HG03442 (cell line): ENCODE data around the gene CDIPT.
A peak's percentile ranks its signal among the peaks of the same experiment; 100 is the strongest.
"Not testable (repeated sequence)": the region's sequence is repeated elsewhere in the genome, so short reads cannot be mapped to it uniquely, and the experiment has no call there.

Source experiments
- ATAC-seq: cut with Tn5 transposase; IDR thresholded peaks from one replicate; pipeline ENCODE4 v1.9.1; 2021; ENCODE audit warnings: mild to moderate bottlenecking, moderate library complexity; ENCODE audit not compliant: unreplicated experiment

Gene CDIPT

DNA sequence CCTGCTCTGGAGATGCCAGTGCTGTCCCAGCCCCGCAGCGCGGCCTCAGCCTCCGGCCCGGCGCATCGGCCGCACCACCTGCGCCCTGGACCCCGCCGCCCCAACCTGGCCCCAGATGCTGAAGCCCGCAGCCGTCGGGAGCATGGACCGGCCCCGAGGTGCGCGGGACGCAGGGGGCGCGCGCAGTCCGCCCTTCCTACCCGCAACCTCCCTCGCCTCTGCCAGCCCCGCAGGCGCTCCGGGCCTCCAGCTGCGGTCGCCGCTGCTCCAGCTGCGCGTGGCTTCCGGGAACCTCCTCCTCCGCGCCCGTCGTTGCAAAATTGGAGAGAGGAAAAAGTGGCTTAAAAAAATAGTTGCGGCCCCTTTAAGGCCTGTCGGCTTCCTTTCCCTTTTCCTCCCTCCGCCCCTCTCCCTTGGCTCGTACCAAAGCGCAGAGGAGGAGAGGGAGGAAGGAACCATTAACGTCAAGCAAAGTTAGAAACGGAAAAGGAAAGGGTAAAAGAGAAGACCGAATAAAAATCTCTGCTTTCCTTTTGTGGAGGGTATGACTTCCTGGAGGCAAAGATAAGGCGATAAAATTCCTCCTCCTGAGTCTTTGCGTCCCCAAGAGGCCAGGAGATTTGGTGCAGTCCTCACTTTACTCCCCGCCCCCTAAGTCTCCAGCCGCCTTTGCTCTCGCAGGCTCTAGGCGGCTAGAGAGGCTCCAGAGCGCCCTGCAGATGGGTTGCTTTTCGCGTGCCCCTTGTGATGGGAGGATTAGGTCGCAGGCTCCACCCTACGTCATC is at the start of gene CDIPT:
TSS of gene CDIPT (minus strand) at position 343 of the 785 bp plus-strand sequence. CDS start 369 bp downstream, outside the sequence.
- peak; percentile 86 for ATAC-seq

DNA sequence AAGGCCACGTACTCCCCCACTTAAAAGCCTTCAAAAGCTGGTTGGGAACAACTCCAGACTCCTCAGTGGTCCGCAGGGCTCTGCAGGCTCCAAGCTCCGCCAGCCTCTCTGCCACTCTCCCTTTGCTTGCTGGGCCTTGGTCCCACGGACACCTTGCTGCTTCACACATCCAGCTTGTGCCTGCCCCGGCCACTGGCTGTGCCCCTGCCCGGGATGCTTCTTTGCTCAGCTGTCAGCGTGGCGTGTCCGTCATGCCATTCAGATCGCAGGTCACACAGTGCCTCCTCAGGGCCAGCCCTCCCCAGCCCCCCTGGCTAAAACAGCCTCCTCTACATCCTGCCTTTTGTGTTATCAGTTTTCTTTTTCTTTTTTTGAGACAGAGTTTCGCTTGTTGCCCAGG is 49.1 kb upstream of the CDIPT start:
- no peak for ATAC-seq

DNA sequence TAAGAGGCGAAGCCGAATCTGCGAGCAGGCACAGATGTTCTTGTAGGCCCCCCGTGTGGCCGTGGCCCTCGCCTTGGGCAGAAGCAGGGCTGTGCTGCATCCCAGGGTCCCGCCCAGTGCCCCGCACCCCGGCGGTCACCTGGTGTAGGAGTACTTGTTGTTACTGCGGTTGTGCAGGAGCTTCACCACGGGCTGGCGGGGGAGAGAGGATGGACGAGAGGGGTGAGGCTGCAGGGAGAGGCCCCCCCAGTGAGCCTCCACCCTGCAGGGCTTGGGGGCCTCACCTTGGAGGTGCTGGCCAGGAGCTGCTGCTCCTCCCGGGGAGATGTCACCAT is 48.6 kb upstream of the CDIPT start:
- no peak for ATAC-seq

DNA sequence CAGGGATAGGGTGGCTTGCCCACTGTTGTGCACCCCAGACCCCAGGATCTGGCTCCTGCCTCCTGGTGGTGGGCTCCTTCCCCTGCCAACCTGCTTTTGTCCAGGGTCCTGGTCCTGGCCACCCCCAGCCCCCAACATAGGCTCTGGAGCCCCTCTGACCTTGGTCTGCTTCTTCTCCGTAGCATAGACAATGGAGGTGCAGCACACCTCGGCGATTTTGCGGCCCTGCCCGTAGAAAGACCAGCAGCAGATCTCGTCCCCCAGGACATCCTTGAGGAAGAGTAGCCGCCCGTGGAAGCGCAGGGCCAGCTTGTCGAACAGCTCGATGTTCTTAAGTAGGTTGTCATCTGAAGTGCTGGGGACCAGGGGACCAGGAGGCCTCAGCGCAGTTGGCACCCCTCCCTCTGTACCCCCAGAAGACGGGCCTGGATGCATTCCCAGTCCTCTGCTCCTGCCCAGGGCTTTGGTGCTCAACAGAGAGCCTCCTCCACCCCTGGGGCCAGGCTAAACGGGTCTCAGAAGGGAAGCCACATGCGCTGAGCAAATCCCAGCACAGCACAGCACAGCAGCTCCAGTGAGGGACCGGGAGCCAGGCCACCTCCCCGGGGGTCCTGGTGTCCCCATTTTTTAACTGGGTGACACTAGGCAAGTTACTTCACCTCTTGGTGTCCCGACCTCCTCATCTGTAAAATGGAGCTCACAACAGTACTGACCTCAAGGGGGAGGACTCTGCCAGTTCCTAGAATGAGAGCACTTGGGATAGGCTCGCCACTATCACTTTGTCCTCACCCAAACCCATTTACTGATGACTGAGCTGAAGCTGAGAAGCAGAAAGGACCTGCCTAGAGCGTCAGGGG is 48.0 kb upstream of the CDIPT start:
- no peak for ATAC-seq

GRCh38 chr16:29909851-29910250 is 46.8 kb upstream of the CDIPT start:
- ATAC-seq, result not testable (repeated sequence)

GRCh38 chr16:29909391-29909790 is 46.4 kb upstream of the CDIPT start:
- ATAC-seq, result no peak

DNA sequence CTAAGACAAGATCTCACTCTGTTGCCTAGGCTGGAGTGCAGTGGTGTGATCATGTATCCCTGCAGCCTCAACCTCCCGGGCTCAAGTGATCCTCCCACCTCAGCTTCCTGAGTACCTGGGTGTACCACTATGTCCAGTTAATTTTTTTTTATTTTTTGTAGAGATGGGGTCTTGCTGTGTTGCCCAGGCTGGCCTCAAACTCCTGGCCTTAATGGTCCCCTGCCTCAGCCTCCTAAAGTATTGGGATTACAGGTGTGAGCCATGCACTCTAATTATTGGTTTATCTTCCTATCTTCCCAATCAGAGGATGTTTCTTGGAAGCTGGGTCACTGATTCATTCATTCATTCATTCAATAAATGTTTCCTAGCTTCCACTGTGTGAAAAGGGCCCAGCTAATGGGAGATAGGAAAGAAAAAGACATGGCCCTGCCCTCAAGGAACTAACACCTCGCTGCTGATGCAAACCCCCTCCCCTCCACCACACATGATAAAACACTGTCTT is 45.7 kb upstream of the CDIPT start:
- ATAC-seq, result no peak

DNA sequence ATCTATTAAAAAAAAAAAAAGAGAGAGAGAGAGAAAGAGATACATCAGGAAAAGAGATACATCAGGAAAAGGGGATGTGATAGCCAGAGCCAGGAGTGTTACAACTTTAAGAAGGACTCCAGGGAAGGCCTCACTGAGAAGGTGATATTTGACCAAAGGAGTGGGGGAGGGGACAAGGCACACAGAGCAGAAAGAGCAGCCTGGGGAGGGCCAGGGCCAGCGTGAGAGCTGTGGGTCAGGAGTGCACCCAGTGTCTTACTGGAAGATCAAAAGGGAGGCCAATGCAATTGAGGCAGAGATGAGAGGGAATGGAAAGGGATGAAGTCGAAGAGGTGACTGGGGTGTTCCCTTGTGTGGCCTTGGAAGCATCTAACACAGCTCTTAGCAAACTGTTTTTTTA is 44.9 kb upstream of the CDIPT start:
- no peak for ATAC-seq

DNA sequence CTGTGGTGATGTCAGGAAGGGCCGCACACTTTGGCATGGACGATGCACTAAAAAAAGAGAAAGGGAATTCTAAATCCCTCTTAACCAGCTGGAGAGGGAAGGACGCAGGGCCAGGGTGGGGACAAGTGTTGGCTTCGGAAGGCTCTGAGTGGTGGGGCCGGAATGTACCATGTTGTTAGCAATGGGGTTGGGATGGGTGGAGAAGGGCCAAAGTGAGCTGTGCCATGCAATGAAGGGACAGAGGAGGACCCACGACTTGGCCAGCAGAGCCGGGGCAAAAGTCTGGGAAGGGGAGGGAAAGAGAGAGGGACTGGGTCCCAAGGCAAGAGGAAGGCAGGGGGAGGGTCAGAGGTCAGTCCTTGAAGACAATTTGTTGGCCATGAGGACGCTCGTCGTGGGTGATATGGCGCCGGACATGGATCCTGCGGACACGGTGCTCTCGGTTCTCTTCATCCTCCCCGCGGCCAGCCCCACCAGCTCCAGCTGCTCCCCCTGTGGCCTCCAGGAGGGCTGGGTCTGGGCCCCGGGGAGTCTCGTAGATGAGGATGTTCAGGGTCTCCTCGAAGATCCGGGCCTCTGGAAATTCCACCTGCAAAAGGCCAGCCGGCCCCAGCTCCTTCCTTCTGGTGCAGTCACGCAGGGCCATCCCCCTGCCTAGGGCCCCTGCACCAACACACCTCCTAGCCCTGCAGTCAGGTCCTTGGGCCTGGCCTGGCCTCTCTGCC is 43.7 kb upstream of the CDIPT start:
- ATAC-seq, result no peak

GRCh38 chr16:29905668-29906067 is 42.6 kb upstream of the CDIPT start:
- ATAC-seq, result no peak

DNA sequence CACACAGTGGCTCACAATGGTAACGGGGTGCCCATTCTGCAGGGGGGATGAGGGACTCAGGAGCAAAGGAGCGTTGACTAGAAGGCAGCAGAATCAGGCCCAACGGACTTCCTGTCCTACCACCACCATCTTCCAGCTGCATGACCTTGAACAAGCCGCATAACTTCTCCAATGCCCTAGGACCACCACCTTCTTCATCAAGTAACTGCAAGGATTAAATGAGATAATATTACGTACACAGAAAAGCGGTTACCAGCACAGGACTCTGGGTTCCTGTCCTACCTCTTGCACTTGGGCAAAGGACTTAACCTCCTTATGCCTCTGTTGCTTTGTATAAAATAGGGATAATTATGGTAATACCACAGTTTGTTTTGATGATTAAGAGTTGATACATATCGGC is 41.9 kb upstream of the CDIPT start:
- no peak for ATAC-seq

GRCh38 chr16:29903590-29903989 is 40.6 kb upstream of the CDIPT start:
- ATAC-seq, result no peak

- ATAC-seq, result no peak
Observed at GRCh38 chr16:29901607-29901945, 38.5 kb upstream of the CDIPT start.

GRCh38 chr16:29900888-29901606 is 38.0 kb upstream of the CDIPT start:
- ATAC-seq, result no peak

DNA sequence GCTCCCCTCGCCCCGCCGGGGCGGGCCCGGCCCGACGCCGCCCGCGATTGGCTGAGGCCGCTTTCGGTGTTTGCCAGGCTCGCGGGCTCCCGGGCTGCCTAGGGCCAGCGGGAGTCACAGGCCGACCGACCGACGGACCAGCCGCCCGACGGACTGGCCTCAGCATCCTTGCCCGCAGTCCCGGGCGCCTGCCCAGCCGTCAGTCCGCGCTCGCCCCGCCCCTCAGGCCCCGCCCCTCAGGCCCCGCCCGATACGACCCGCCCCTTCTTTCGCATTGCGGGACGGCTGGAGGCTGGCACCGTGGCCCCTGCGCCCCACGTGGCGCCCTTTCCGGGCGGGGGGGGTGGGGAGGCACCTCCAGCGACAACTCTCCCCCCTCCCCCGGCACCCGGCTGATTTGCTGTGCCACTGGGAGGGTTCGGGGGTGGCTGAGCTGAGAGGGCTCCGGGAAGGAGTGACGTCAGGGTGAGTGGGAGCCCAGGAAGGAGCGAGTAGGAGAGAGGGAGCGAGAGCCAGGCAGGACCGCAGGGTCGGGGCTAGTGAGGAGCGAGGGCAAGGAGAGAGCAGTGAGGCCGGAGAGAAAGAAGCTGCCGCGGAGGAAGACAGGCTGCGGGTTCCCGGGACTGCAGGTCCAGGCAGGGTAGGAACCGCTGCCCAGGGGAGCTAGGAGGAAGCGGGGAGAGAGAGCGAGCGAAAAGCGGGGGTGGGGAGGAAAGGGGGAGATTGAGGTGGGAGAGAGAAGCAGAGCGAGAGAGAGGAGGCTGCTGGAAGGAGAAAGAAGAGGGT is 37.3 kb upstream of the CDIPT start, which contains the start of gene ASPHD1:
TSS of gene ASPHD1 (plus strand) at position 387 of the 786 bp plus-strand sequence. CDS start 484 bp downstream, outside the sequence.
- ATAC-seq, result peak; percentile 49

DNA sequence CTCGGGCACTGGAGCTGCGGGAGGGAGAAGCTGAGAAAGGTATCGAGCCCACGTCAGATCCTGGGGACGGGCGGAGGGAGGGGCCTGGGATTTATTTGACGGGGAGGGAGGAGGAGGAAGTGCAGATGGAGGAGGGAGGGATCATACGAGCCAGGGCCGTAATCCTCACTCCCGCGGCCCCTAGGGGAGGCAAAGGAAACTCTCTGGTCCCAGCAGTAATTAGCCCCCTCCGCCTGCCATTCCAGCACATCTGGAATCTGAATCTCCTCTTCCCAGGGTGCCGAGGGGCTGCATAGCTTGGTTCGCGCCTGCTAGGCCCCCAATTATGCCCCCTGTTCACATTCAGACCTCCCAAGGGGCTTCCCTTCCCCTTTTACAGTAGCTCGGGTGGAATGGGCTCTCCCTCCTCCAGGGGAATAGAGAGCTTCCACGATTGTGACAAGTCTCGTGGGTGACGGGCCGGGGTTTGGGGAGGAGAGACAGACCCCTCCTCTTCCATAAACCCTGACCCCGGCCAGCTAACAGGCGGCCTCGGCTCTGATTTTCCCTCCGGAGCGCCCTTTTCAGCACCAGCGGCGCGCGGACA is 36.6 kb upstream of the CDIPT start, which contains the start of gene SEZ6L2:
TSS of gene SEZ6L2 (minus strand) at position 35 of the 586 bp plus-strand sequence. CDS start 531 bp downstream, outside the sequence.
- ATAC-seq, result no peak

DNA sequence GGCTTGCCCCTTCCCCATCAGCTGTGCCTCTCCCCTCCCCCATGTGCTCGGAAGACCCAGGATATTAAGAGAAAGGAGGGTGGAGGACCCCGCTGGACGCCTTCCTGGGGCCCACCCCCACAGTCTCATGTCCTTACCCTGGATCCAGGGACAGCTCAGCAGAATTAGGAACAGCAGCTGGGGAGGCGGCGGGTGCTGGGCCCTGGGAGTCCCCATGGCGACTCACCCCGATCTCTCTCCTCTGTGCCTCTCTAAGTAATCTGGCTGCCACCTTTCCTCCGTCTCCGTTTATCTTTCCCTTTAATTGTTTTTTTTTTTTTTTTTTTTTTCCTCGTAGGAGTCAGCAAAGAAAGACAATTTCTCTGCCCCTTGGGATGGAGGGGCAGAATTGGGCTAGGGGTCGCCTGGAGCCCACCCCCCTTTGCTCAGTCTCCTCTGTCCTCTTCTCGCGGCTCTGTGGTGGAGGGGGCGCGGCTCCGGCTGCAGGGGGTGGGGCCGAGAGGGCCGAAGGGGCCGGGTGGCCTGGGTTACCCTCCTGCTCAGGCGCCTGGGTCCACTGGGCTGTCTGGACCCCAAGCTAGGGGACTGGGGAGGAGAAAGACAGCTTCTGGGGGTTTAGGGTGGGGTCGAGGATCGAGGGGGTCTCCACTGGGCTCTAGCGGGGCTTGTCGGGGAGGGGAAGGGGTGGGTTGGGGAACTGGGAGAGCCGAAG is 35.9 kb upstream of the CDIPT start:
- ATAC-seq, result no peak

DNA sequence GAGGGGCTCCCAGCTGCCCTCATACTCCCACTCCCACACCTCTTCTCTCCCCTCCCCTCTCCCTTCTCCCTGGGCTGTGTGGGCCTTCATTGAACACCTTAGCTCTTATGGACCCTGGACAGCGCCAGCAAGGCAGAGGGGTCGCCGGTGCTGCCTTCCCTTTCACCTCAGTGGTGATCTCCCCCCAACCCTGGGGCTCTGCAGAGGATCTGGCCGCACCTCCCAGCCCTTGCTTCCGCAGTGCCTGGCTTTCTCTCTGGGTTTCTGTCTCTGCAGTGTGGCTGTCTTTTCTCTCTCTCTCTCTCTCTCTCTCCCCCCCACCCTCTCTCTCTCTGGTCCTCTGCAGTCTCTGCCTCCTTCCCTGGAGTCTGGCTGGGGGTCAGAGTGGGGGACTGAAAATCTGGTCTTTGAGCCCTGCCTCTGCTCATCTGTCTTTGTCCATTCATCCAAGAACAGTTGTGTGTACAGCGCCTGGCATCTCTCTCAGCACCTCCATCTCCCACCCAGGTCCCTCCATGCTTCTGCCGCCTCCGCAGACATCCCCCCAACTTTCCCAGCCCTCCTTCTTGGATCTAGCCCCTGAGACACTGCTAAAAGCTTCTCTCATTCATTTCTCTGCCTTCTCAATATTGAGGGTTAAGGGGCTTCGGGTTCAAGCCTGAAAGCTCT is 35.2 kb upstream of the CDIPT start:
- ATAC-seq, result no peak
